GM12878 (cell line): ENCODE measurements around the gene PSORS1C1. TPM values are rescaled to one million over a fixed set of nuclear protein-coding genes. Genes with fewer than 3 reads are reported as not detected.

Experiments used
- ATAC-seq: fragments of 200-7000 bp; cut with Tn5 transposase; 3 replicates; pipeline ENCODE4 v1.9.1; 2020; ENCODE audit warnings: mild to moderate bottlenecking, moderate library complexity
- BruUV-seq: library from RNA; stranded (reverse); fragments of 400-500 nt; replicated peaks from 2 replicates; lab custom pipeline; 2021; lab: Mats Ljungman, UMichigan
- CTCF ChIA-PET: fragments of 300-600 bp; sonication (Branson Sonifier 250); formaldehyde crosslinking; extraction: SDS; loops from one replicate; lab custom pipeline; 2021; ENCODE audit warnings: inconsistent platforms; lab: Yijun Ruan, JAX
- POLR2A ChIA-PET: fragments of 350-600 bp; formaldehyde crosslinking; extraction: SDS; loops from one replicate; lab custom pipeline; 2021; ENCODE audit warnings: inconsistent platforms; lab: Charles Lee
- RAD21 ChIA-PET: fragments of 300-600 bp; sonication (Branson Sonifier 250); formaldehyde crosslinking; loops from one replicate; lab custom pipeline; 2023; ENCODE audit warnings: antibody characterized with exemption; ENCODE audit not compliant: unreplicated experiment; lab: Charles Lee
- SMC1A ChIA-PET: fragments of 300-600 bp; sonication (Branson Sonifier 250); formaldehyde crosslinking; loops from one replicate; lab custom pipeline; 2023; ENCODE audit not compliant: unreplicated experiment, uncharacterized antibody; lab: Charles Lee
- DNase-seq: peaks from one replicate; pipeline ENCODE4 v3.0.0-alpha.2; 2011; ENCODE audit warnings: low read depth, low spot score
- FAIRE-seq: peaks from 3 replicates; lab custom pipeline; 2011; peaks lifted over from hg19 to GRCh38; lab: Jason Lieb, UNC
- H2AFZ ChIP-seq: 2 replicates; pipeline ENCODE4 v1.6.0; 2011; ENCODE audit warnings: low read depth, low read length, control low read depth; ENCODE audit not compliant: control insufficient read depth
- H3K27ac ChIP-seq: 2 replicates; pipeline ENCODE4 v1.5.1; 2011; ENCODE audit warnings: control low read depth; ENCODE audit not compliant: control insufficient read depth, insufficient read depth
- H3K27me3 ChIP-seq, 2 experiments: replicated peaks in 1 of 2; 2 replicates each; pipeline versions ENCODE4 v1.6.0 to v1.6.1; 2011; ENCODE audit warnings: low read length in 1 of 2; ENCODE audit not compliant: control insufficient read depth in 2 of 2, insufficient read depth in 2 of 2
- H3K36me3 ChIP-seq, 2 experiments: 2 replicates each; pipeline ENCODE4 v1.5.1; 2011; ENCODE audit warnings: low read length in 1 of 2; ENCODE audit not compliant: control insufficient read depth in 2 of 2, insufficient read depth in 2 of 2
- H3K4me1 ChIP-seq: 2 replicates; pipeline ENCODE4 v1.6.1; 2011; ENCODE audit warnings: mild to moderate bottlenecking, low read length, moderate library complexity, mixed read lengths; ENCODE audit not compliant: control insufficient read depth, insufficient read depth
- H3K4me2 ChIP-seq: 2 replicates; pipeline ENCODE4 v1.6.0; 2011; ENCODE audit warnings: control low read depth; ENCODE audit not compliant: control insufficient read depth, insufficient read depth
- H3K4me3 ChIP-seq: fragments of 200-600 bp; sonication (generic); 2 replicates; pipeline ENCODE4 v1.5.1; 2016
- H3K79me2 ChIP-seq: 2 replicates; pipeline ENCODE4 v1.6.0; 2011; ENCODE audit warnings: low read length; ENCODE audit not compliant: control insufficient read depth, insufficient read depth
- H3K9ac ChIP-seq: 2 replicates; pipeline ENCODE4 v1.8.0; 2011; ENCODE audit warnings: low read length, control low read depth, mixed read lengths; ENCODE audit not compliant: control insufficient read depth, insufficient read depth
- H3K9me3 ChIP-seq: replicated peaks from 3 replicates; pipeline ENCODE4 v1.5.1; 2011; ENCODE audit warnings: mild to moderate bottlenecking, low read length; ENCODE audit not compliant: control insufficient read depth, insufficient read depth
- H4K20me1 ChIP-seq: 2 replicates; pipeline ENCODE4 v1.6.0; 2011; ENCODE audit not compliant: control insufficient read depth, insufficient read depth
- BCL11A ChIP-seq: IDR thresholded peaks from 2 replicates; pipeline ENCODE4 v1.6.1; 2011; ENCODE audit warnings: low read depth, low read length
- CHD2 ChIP-seq: IDR thresholded peaks from 2 replicates; pipeline ENCODE4 v1.6.1; 2011; ENCODE audit warnings: low read depth, low read length, improper control_type of control experiment, borderline replicate concordance
- EZH2 ChIP-seq: IDR thresholded peaks from 2 replicates; pipeline ENCODE4 v1.6.1; 2012; ENCODE audit warnings: low read depth, mild to moderate bottlenecking, control low read depth, inconsistent platforms, low read length, borderline replicate concordance; ENCODE audit not compliant: control insufficient read depth
- HDAC6 ChIP-seq: fragments of 200-600 bp; sonication (generic); IDR thresholded peaks from one replicate; pipeline ENCODE4 v1.8.0; 2017; ENCODE audit warnings: antibody characterized with exemption; ENCODE audit not compliant: unreplicated experiment
- SMARCA5 ChIP-seq: fragments of 450-650 bp; IDR thresholded peaks from 2 replicates; pipeline ENCODE4 v1.6.1; 2017; ENCODE audit warnings: mild to moderate bottlenecking
- SUPT20H ChIP-seq: IDR thresholded peaks from 2 replicates; pipeline ENCODE4 v1.6.1; 2011; ENCODE audit warnings: low read depth, mild to moderate bottlenecking, low read length, moderate library complexity, borderline replicate concordance; ENCODE audit not compliant: control insufficient read depth
- ZBED1 ChIP-seq: IDR thresholded peaks from 2 replicates; pipeline ENCODE4 v1.6.1; 2016; ENCODE audit warnings: borderline replicate concordance
- WGBS: methylation state at CpG from one replicate; pipeline ENCODE4 v1.1.6; 2016; ENCODE audit warnings: low lambda C conversion rate; ENCODE audit not compliant: insufficient replicate concordance, insufficient coverage; ENCODE audit errors: missing lambda C conversion rate; 5-methylcytosine and 5-hydroxymethylcytosine counted together
- in situ Hi-C: fragments of 300-500 bp; cut with MboI; formaldehyde crosslinking; loops from 9 replicates; pipeline ENCODE4 v1.14.3; 2018; ENCODE audit warnings: mixed read lengths
- intact Hi-C: fragments of 100-400 bp; cut with micrococcal nuclease; formaldehyde crosslinking; loops from one replicate; pipeline ENCODE4 v1.14.2; 2022; ENCODE audit not compliant: unreplicated experiment
- polyA plus RNA-seq, 11 experiments: library from polyadenylated mRNA; depleted of rRNA in 4 of 11; unstranded in 6 of 11; stranded (reverse) in 5 of 11; fragments of >200 nt; fragmentation: Nextera tagmentation in 4 of 11; fragmentation: Illumina TruSeq in 1 of 11; extraction: Ambion mirVana in 4 of 11; extraction: Trizol in 1 of 11; gene quantifications; 1 replicate in 1 of 11; 2 replicates in 10 of 11; pipeline versions ENCODE4 v1.2.1 to v1.2.3, GENCODE V29; 2011 to 2016; ENCODE audit warnings: inconsistent platforms in 2 of 11, missing spikeins in 2 of 11, low read depth in 1 of 11
- total RNA-seq, 4 experiments: library from RNA; depleted of rRNA in 3 of 4; stranded (reverse); fragments of >200 nt in 3 of 4; fragmentation: Illumina TruSeq in 1 of 4; extraction: Trizol in 1 of 4; gene quantifications; 2 replicates each; pipeline versions ENCODE4 v1.2.1 to v1.2.3, GENCODE V29; 2013 to 2021
- TF ChIP-seq, protein P1 (sequence below): IDR thresholded peaks from 2 replicates; pipeline ENCODE4 v1.6.1; 2012; ENCODE audit warnings: low read length, inconsistent platforms
- TF ChIP-seq, protein P2 (sequence below): fragments of 450-650 bp; conservative IDR thresholded peaks from 2 replicates; pipeline ENCODE4 v1.6.1; 2017; ENCODE audit warnings: mild to moderate bottlenecking, moderate library complexity
- TF ChIP-seq, protein P3 (sequence below): fragments of 450-650 bp; IDR thresholded peaks from 2 replicates; pipeline ENCODE4 v1.6.1; 2018; ENCODE audit warnings: borderline replicate concordance, mild to moderate bottlenecking; ENCODE audit not compliant: partially characterized antibody

Gene PSORS1C1
- total and polyA plus RNA-seq, 10 of the 15 experiments (the other 5 are each of a cell fraction or from before 2014, with no cell fraction given) = 0.13 to 1.00 (median 0.20) TPM; not detected in 5

DNA sequence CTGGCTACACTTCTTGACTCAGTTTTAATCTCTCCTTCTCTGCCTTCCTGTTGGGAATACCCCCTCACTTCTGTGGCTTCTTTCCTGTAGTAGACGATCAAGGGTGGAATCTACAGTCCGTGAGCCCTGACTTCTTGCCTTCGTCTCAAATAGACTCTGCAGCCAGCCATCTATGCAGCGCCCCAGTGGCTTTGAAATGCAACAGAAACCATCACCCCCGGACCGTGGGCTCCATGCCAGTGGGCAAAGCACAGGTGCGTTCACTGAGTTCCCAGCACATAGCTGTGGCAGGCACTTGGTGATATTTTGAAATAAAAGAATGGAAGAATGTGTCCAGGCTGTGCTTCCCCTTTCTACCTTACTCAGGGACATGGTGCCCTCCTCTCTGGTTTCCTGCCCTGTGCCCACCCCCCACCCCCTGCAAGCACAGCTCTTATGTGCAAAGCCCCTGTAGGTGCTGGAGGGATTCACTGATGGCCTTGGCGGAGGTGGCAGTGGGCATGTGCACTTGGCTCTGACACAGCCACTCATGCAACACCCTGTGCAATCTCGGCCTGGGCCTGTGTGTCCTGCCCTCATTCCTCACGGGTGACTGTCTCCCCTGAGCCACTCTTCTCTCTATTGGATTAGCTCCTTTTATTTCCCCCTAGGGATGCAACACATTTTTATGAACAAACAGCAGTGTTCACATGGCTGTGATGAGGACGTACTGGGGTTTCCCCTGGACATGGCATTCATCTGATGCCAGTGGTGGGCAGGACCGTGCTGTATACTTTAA is 11.2 kb downstream of the PSORS1C1 start:
- H4K20me1 ChIP-seq = no peaks in the 10 kb centered on the region
- TF ChIP-seq, protein P1, sequence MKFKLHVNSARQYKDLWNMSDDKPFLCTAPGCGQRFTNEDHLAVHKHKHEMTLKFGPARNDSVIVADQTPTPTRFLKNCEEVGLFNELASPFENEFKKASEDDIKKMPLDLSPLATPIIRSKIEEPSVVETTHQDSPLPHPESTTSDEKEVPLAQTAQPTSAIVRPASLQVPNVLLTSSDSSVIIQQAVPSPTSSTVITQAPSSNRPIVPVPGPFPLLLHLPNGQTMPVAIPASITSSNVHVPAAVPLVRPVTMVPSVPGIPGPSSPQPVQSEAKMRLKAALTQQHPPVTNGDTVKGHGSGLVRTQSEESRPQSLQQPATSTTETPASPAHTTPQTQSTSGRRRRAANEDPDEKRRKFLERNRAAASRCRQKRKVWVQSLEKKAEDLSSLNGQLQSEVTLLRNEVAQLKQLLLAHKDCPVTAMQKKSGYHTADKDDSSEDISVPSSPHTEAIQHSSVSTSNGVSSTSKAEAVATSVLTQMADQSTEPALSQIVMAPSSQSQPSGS = no peak
- TF ChIP-seq CHD2 = no peak
- TF ChIP-seq EZH2 = no peak
- TF ChIP-seq, protein P2, sequence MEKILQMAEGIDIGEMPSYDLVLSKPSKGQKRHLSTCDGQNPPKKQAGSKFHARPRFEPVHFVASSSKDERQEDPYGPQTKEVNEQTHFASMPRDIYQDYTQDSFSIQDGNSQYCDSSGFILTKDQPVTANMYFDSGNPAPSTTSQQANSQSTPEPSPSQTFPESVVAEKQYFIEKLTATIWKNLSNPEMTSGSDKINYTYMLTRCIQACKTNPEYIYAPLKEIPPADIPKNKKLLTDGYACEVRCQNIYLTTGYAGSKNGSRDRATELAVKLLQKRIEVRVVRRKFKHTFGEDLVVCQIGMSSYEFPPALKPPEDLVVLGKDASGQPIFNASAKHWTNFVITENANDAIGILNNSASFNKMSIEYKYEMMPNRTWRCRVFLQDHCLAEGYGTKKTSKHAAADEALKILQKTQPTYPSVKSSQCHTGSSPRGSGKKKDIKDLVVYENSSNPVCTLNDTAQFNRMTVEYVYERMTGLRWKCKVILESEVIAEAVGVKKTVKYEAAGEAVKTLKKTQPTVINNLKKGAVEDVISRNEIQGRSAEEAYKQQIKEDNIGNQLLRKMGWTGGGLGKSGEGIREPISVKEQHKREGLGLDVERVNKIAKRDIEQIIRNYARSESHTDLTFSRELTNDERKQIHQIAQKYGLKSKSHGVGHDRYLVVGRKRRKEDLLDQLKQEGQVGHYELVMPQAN = no peak
- TF ChIP-seq, protein P3, sequence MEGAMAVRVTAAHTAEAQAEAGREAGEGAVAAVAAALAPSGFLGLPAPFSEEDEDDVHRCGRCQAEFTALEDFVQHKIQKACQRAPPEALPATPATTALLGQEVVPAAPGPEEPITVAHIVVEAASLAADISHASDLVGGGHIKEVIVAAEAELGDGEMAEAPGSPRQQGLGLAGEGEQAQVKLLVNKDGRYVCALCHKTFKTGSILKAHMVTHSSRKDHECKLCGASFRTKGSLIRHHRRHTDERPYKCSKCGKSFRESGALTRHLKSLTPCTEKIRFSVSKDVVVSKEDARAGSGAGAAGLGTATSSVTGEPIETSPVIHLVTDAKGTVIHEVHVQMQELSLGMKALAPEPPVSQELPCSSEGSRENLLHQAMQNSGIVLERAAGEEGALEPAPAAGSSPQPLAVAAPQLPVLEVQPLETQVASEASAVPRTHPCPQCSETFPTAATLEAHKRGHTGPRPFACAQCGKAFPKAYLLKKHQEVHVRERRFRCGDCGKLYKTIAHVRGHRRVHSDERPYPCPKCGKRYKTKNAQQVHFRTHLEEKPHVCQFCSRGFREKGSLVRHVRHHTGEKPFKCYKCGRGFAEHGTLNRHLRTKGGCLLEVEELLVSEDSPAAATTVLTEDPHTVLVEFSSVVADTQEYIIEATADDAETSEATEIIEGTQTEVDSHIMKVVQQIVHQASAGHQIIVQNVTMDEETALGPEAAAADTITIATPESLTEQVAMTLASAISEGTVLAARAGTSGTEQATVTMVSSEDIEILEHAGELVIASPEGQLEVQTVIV = no peak
- no peak for TF ChIP-seq BCL11A
- no peak for TF ChIP-seq SMARCA5
- no peak for TF ChIP-seq ZBED1
- no peak for TF ChIP-seq SUPT20H
- no peak for TF ChIP-seq HDAC6
- no peaks in the 10 kb centered on the region for H3K9me3 ChIP-seq
- DNase-seq = no peak
- no peaks in the 10 kb centered on the region for H3K36me3 ChIP-seq
- no peaks in the 10 kb centered on the region for H3K79me2 ChIP-seq
- no peak for FAIRE-seq
- no peak overlapping the region for H2AFZ ChIP-seq
- H3K27ac ChIP-seq = no peak overlapping the region
- intact Hi-C loops = no loop called here
- H3K4me2 ChIP-seq = no peak overlapping the region
- ChIA-PET CTCF (interaction anchor here (0.5 to 22.9 kb wide), 7 partner anchors 12 to 642 kb away, joined by 3 to 326 read pairs (median 8); no protein-coding TSS in a partner anchor), SMC1A (interaction anchor here (1.2 to 1.9 kb wide), 3 partner anchors 10 to 68 kb away, joined by 3 to 5 read pairs (median 5); no protein-coding TSS in a partner anchor), POLR2A (interaction anchor here (0.6 to 1.2 kb wide), 2 partner anchors 34 to 269 kb away, joined by 4 to 7 read pairs; no protein-coding TSS in a partner anchor), RAD21 (interaction anchor here (0.7 to 2.3 kb wide), 3 partner anchors 11 to 239 kb away, joined by 3 to 8 read pairs (median 3); no protein-coding TSS in a partner anchor)
- 11% methylated on average over 12 of the region's 12 CpGs for WGBS
- no peaks in the 10 kb centered on the region; the same call in 1 of the 2 replicates for H3K4me1 ChIP-seq
- in situ Hi-C loops = no loop called here
- ATAC-seq = peak; percentile 9; the same call in 1 of the 3 replicates
- no peak overlapping the region for H3K9ac ChIP-seq
- BruUV-seq = no TSS peak
- no peaks in the 10 kb centered on the region; a peak in 4 of 4 replicates for H3K27me3 ChIP-seq
- no peak overlapping the region for H3K4me3 ChIP-seq
